H1 (cell line): ENCODE measurements around the gene SLC25A21. TPM values are rescaled to one million over a fixed set of nuclear protein-coding genes. Genes with fewer than 3 reads are reported as not detected.

Experiments used
- CTCF ChIA-PET: fragments of 300-600 bp; sonication (Branson Sonifier 250); formaldehyde crosslinking; loops from one replicate; lab custom pipeline; 2021; ENCODE audit not compliant: partially characterized antibody; lab: Charles Lee
- POLR2A ChIA-PET: fragments of 300-600 bp; sonication (Branson Sonifier 250); formaldehyde crosslinking; loops from one replicate; lab custom pipeline; 2021; ENCODE audit warnings: inconsistent platforms; ENCODE audit not compliant: partially characterized antibody; lab: Charles Lee
- DNase-seq, 2 experiments: peaks; one replicate each; pipeline versions ENCODE4 v3.0.0 to v3.0.0-alpha.2; 2010 to 2022; ENCODE audit warnings: low spot score in 2 of 2, low read depth in 1 of 2, mixed read lengths in 1 of 2
- FAIRE-seq: peaks from 2 replicates; lab custom pipeline; 2011; peaks lifted over from hg19 to GRCh38; lab: Jason Lieb, UNC
- H2AFZ ChIP-seq: 2 replicates; pipeline ENCODE4 v1.8.1; 2012; ENCODE audit warnings: low read length, inconsistent platforms
- H2AK5ac ChIP-seq: 2 replicates; pipeline ENCODE4 v1.6.1; 2013; ENCODE audit warnings: low read depth, low read length
- H2BK120ac ChIP-seq: replicated peaks from 2 replicates; pipeline ENCODE3; 2013; ENCODE audit warnings: low read depth, low read length, inconsistent platforms
- H2BK12ac ChIP-seq: 2 replicates; pipeline ENCODE4 v1.6.1; 2013; ENCODE audit warnings: low read depth, low read length
- H2BK15ac ChIP-seq: 2 replicates; pipeline ENCODE4 v1.6.1; 2013; ENCODE audit warnings: low read length
- H2BK20ac ChIP-seq: 2 replicates; pipeline ENCODE4 v1.6.1; 2013; ENCODE audit warnings: low read length
- H2BK5ac ChIP-seq: 2 replicates; pipeline ENCODE4 v1.6.1; 2013; ENCODE audit warnings: low read depth, low read length
- H3K14ac ChIP-seq: 2 replicates; pipeline ENCODE4 v1.6.1; 2013; ENCODE audit warnings: inconsistent platforms; ENCODE audit not compliant: insufficient read length
- H3K18ac ChIP-seq: 2 replicates; pipeline ENCODE4 v1.6.1; 2013; ENCODE audit warnings: low read length; ENCODE audit errors: extremely low read depth
- H3K23ac ChIP-seq: 2 replicates; pipeline ENCODE4 v1.6.1; 2013; ENCODE audit warnings: inconsistent platforms; ENCODE audit not compliant: insufficient read length
- H3K23me2 ChIP-seq: 2 replicates; pipeline ENCODE4 v1.6.1; 2013; ENCODE audit warnings: low read depth, low read length
- H3K27ac ChIP-seq: 2 replicates; pipeline ENCODE4 v1.6.1; 2011; ENCODE audit warnings: low read depth, low read length, inconsistent platforms
- H3K27me3 ChIP-seq, 4 experiments: replicated peaks in 1 of 4; 1 replicate in 1 of 4; 2 replicates in 3 of 4; pipeline versions ENCODE4 v1.6.1 to v1.8.1; 2011 to 2013; ENCODE audit warnings: low read length in 3 of 4, mild to moderate bottlenecking in 3 of 4, inconsistent platforms in 2 of 4, mixed read lengths in 2 of 4, moderate library complexity in 1 of 4; ENCODE audit not compliant: control insufficient read depth in 3 of 4, insufficient read depth in 3 of 4; ENCODE audit errors: extremely low read depth in 1 of 4
- H3K36me3 ChIP-seq, 4 experiments: 2 replicates each; pipeline versions ENCODE4 v1.6.1 to v1.8.1; 2011 to 2013; ENCODE audit warnings: mild to moderate bottlenecking in 4 of 4, low read length in 3 of 4, moderate library complexity in 2 of 4, control low read depth in 1 of 4, inconsistent platforms in 1 of 4; ENCODE audit not compliant: insufficient read depth in 4 of 4, control insufficient read depth in 2 of 4
- H3K4ac ChIP-seq: replicated peaks from 2 replicates; pipeline ENCODE3; 2013; ENCODE audit warnings: low read length, low read depth, mixed read lengths, inconsistent platforms; ENCODE audit not compliant: insufficient read length
- H3K4me1 ChIP-seq, 4 experiments: replicated peaks in 1 of 4; 1 replicate in 1 of 4; 2 replicates in 3 of 4; pipeline versions ENCODE4 v1.6.1 to v1.8.1; 2011 to 2013; ENCODE audit warnings: low read length in 3 of 4, inconsistent platforms in 2 of 4, mixed read lengths in 1 of 4; ENCODE audit not compliant: insufficient read depth in 4 of 4, control insufficient read depth in 3 of 4
- H3K4me2 ChIP-seq, 2 experiments: 2 replicates each; pipeline versions ENCODE4 v1.6.1 to v1.8.1; 2011 to 2013; ENCODE audit warnings: low read depth in 2 of 2, low read length in 2 of 2, control low read depth in 1 of 2, inconsistent platforms in 1 of 2, mild to moderate bottlenecking in 1 of 2; ENCODE audit not compliant: insufficient read depth in 1 of 2
- H3K4me3 ChIP-seq, 4 experiments: fragments of 200-600, 300-600 bp in 1 of 4; sonication (generic), shearing (Covaris generic), sonication (Bioruptor Twin) in 1 of 4; 2 replicates each; pipeline versions ENCODE4 v1.5.1 to v1.8.1; 2011 to 2016; ENCODE audit warnings: low read length in 4 of 4, low read depth in 3 of 4, control low read depth in 2 of 4, inconsistent platforms in 2 of 4, mild to moderate bottlenecking in 2 of 4, mixed read lengths in 1 of 4, moderate library complexity in 1 of 4; ENCODE audit not compliant: insufficient read depth in 2 of 4; ENCODE audit errors: extremely low read depth in 1 of 4
- H3K56ac ChIP-seq: replicated peaks from 2 replicates; pipeline ENCODE3; 2013; ENCODE audit warnings: low read depth, mild to moderate bottlenecking, mixed read lengths, low read length, inconsistent platforms; ENCODE audit not compliant: insufficient read length
- H3K79me1 ChIP-seq: 2 replicates; pipeline ENCODE4 v1.6.1; 2013; ENCODE audit warnings: low read depth, low read length, control low read depth
- H3K79me2 ChIP-seq, 2 experiments: 2 replicates each; pipeline versions ENCODE4 v1.6.1 to v1.8.1; 2012 to 2013; ENCODE audit warnings: low read length in 2 of 2, mild to moderate bottlenecking in 2 of 2, inconsistent platforms in 1 of 2; ENCODE audit not compliant: insufficient read depth in 2 of 2, control insufficient read depth in 1 of 2
- H3K9ac ChIP-seq, 4 experiments: replicated peaks in 1 of 4; 1 replicate in 1 of 4; 2 replicates in 3 of 4; pipeline versions ENCODE4 v1.6.1 to v1.8.1; 2011 to 2013; ENCODE audit warnings: low read depth in 3 of 4, low read length in 3 of 4, control low read depth in 2 of 4, mild to moderate bottlenecking in 2 of 4, moderate library complexity in 2 of 4, inconsistent platforms in 1 of 4; ENCODE audit errors: extremely low read depth in 1 of 4
- H3K9me3 ChIP-seq, 2 experiments: 2 replicates each; pipeline versions ENCODE4 v1.6.1 to v1.8.1; 2012 to 2013; ENCODE audit warnings: mild to moderate bottlenecking in 2 of 2, moderate library complexity in 2 of 2, control low read depth in 1 of 2, inconsistent platforms in 1 of 2, low read depth in 1 of 2, low read length in 1 of 2, mixed read lengths in 1 of 2; ENCODE audit not compliant: insufficient read depth in 2 of 2
- H4K20me1 ChIP-seq, 2 experiments: replicated peaks in 1 of 2; 2 replicates each; pipeline versions ENCODE3 to v1.8.1; 2011 to 2013; ENCODE audit warnings: inconsistent platforms in 2 of 2, low read length in 2 of 2, mild to moderate bottlenecking in 1 of 2; ENCODE audit not compliant: insufficient read depth in 2 of 2, control insufficient read depth in 1 of 2
- H4K5ac ChIP-seq: 2 replicates; pipeline ENCODE4 v1.6.1; 2013; ENCODE audit warnings: low read length, low read depth, mixed read lengths, inconsistent platforms; ENCODE audit not compliant: insufficient read length
- H4K8ac ChIP-seq: 2 replicates; pipeline ENCODE4 v1.8.0; 2013; ENCODE audit warnings: mild to moderate bottlenecking, moderate library complexity, low read length, inconsistent platforms; ENCODE audit not compliant: insufficient read depth; ENCODE audit errors: extremely low read depth
- H4K91ac ChIP-seq: replicated peaks from 2 replicates; pipeline ENCODE3; 2013; ENCODE audit warnings: low read length, mixed read lengths, inconsistent platforms; ENCODE audit not compliant: insufficient read length
- BCL11A ChIP-seq, 2 experiments: IDR thresholded peaks; one replicate each; pipeline ENCODE4 v1.6.1; 2011; ENCODE audit warnings: low read depth in 2 of 2, low read length in 2 of 2, mild to moderate bottlenecking in 2 of 2
- CBX5 ChIP-seq: fragments of 300-800, 300-1000 bp; sonication (generic); IDR thresholded peaks from 2 replicates; pipeline ENCODE4 v1.7.1; 2016; ENCODE audit warnings: antibody characterized with exemption, low read length, low read depth
- CTCF ChIP-seq, 3 experiments: IDR thresholded peaks; 1 replicate in 2 of 3; 2 replicates in 1 of 3; pipeline versions ENCODE4 v1.5.1 to v1.6.1; 2011; ENCODE audit warnings: low read length in 3 of 3, mild to moderate bottlenecking in 3 of 3, inconsistent platforms in 2 of 3, low read depth in 1 of 3, moderate library complexity in 1 of 3; ENCODE audit not compliant: insufficient read depth in 1 of 3; ENCODE audit errors: control extremely low read depth in 1 of 3
- EP300 ChIP-seq, 2 experiments: IDR thresholded peaks; 1 replicate in 1 of 2; 2 replicates in 1 of 2; pipeline ENCODE4 v1.6.1; 2011 to 2012; ENCODE audit warnings: low read depth in 2 of 2, low read length in 2 of 2, mild to moderate bottlenecking in 2 of 2, borderline replicate concordance in 1 of 2, inconsistent platforms in 1 of 2, moderate library complexity in 1 of 2
- KDM1A ChIP-seq: fragments of 200-600, 300-600 bp; sonication (generic); IDR thresholded peaks from 2 replicates; pipeline ENCODE4 v1.7.1; 2016; ENCODE audit warnings: mild to moderate bottlenecking, low read length, borderline replicate concordance
- NANOG ChIP-seq: IDR thresholded peaks from 2 replicates; pipeline ENCODE4 v1.6.1; 2011; ENCODE audit warnings: low read length, low read depth, mild to moderate bottlenecking, inconsistent platforms; ENCODE audit not compliant: insufficient read depth, poor library complexity, severe bottlenecking
- NRF1 ChIP-seq: IDR thresholded peaks from 2 replicates; pipeline ENCODE4 v1.6.1; 2011; ENCODE audit warnings: mild to moderate bottlenecking, low read depth, low read length, improper control_type of control experiment
- POLR2AphosphoS5 ChIP-seq: IDR thresholded peaks from 2 replicates; pipeline ENCODE4 v1.6.1; 2011; ENCODE audit warnings: low read depth, low read length
- POU5F1 ChIP-seq: IDR thresholded peaks from 2 replicates; pipeline ENCODE4 v1.6.1; 2011; ENCODE audit warnings: low read depth, mild to moderate bottlenecking, low read length, moderate library complexity
- SAP30 ChIP-seq: fragments of 300-600 bp; sonication (generic); IDR thresholded peaks from 2 replicates; pipeline ENCODE4 v1.7.1; 2012; ENCODE audit warnings: low read length, moderate library complexity, mild to moderate bottlenecking, inconsistent platforms; ENCODE audit not compliant: insufficient read depth, insufficient replicate concordance
- ZNF274 ChIP-seq: IDR thresholded peaks from 2 replicates; pipeline ENCODE4 v1.7.0; 2012; ENCODE audit warnings: low read length, borderline replicate concordance; ENCODE audit errors: extremely low read depth
- WGBS, 2 experiments: shearing (Covaris generic) in 1 of 2; methylation state at CpG; one replicate each; pipeline versions ENCODE4 v1.1.6 to v1.1.7; 2013 to 2015; ENCODE audit warnings: low lambda C conversion rate in 2 of 2, mixed read lengths in 2 of 2, inconsistent platforms in 1 of 2, low coverage in 1 of 2, missing lambda C conversion rate in 1 of 2; ENCODE audit not compliant: insufficient replicate concordance in 2 of 2, insufficient coverage in 1 of 2, insufficient read length in 1 of 2; ENCODE audit errors: extremely low coverage in 1 of 2, missing lambda C conversion rate in 1 of 2; 5-methylcytosine and 5-hydroxymethylcytosine counted together
- polyA plus RNA-seq, 7 experiments: library from polyadenylated mRNA; depleted of rRNA in 3 of 7; stranded (reverse) in 5 of 7; unstranded in 2 of 7; fragments of >200 nt in 5 of 7; fragments of 200-250 nt in 2 of 7; gene quantifications; 1 replicate in 5 of 7; 2 replicates in 1 of 7; 4 replicates in 1 of 7; pipeline versions ENCODE4 v1.2.1 to v1.2.3, GENCODE V29; 2011 to 2013; ENCODE audit warnings: missing spikeins in 2 of 7, mixed read lengths in 2 of 7
- total RNA-seq: library from RNA; stranded (reverse); fragmentation: NEBNext Ultra II Directional; extraction: Animal tissue kit (Norgen Biotek cat#: 25700); gene quantifications from 2 replicates; pipeline ENCODE4 v1.2.1, GENCODE V29; 2021

Gene SLC25A21
- total and polyA plus RNA-seq, 2 of the 8 experiments (the other 6 are each of a cell fraction or from before 2014, with no cell fraction given) = 6.9 to 15.7 TPM

DNA sequence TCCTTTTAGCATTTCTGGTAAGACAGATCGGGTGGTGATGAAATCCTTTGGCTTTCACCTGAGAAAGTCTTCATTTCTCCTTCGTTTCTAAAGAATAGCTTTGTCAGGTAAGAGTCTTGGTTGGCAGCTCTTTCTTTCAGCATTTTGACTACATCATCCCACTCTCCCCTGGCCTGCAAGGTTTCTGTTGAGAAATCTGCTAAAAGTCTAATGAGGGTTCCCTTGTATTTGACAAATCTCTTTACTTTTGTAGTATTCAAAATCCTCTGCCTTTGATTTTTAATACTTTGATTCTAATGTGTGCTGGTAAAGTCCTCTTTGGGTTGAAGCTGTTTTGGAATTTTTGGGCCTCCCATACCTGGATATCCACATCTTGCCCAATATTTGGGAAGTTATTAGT, 390.5 kb downstream of the SLC25A21 start:
- CTCF ChIA-PET = interaction anchor here (0.6 kb wide), 1 partner anchor 334 kb away, joined by 4 read pairs; no protein-coding TSS in a partner anchor
- no peak for TF ChIP-seq KDM1A
- TF ChIP-seq POLR2AphosphoS5 = no peak
- TF ChIP-seq CTCF (IDR thresholded peaks at IDR 0.05; ENCODE audit: control extremely low read depth in 1 of 3, insufficient read depth in 1 of 3, low read depth in 1 of 3, low read length in 3 of 3) = no peak
- TF ChIP-seq NRF1 = no peak
- no peak for TF ChIP-seq EP300 (IDR thresholded peaks at IDR 0.05; ENCODE audit: borderline replicate concordance in 1 of 2, low read depth in 2 of 2, low read length in 2 of 2)
- no peak for TF ChIP-seq NANOG
- no peak for TF ChIP-seq ZNF274
- TF ChIP-seq SAP30 = no peak
- TF ChIP-seq CBX5 = no peak
- TF ChIP-seq POU5F1 = no peak
- TF ChIP-seq BCL11A (IDR thresholded peaks at IDR 0.05; ENCODE audit: low read depth in 2 of 2, low read length in 2 of 2) = no peak

More for the DNA sequence above, 390.5 kb downstream of the SLC25A21 start:
- 0 out of 4 replicates have a peak, but pooled peaks cover 0 to 3% of the 10 kb centered on the region in 2 experiments for H3K9me3 ChIP-seq
- no peak overlapping the region for H2BK120ac ChIP-seq
- no peak for DNase-seq
- no peak overlapping the region for H3K14ac ChIP-seq
- no peak overlapping the region for H3K4me3 ChIP-seq
- no peak overlapping the region for H2BK20ac ChIP-seq
- no peak for FAIRE-seq
- H2AK5ac ChIP-seq = no peak overlapping the region
- H3K79me1 ChIP-seq = no peaks in the 10 kb centered on the region
- WGBS, 2 experiments = 69% methylated on average over 2 of the region's 2 CpGs; no CpG with 5 or more reads in 1 of the 2 experiments
- no peaks in the 10 kb centered on the region for H3K27me3 ChIP-seq
- H3K36me3 ChIP-seq = no peaks in the 10 kb centered on the region
- no peaks in the 10 kb centered on the region for H3K23me2 ChIP-seq
- no peak overlapping the region for H2BK5ac ChIP-seq
- no peak overlapping the region for H3K18ac ChIP-seq
- no peak overlapping the region for H3K56ac ChIP-seq
- no peaks in the 10 kb centered on the region for H3K4me1 ChIP-seq
- no peak overlapping the region for H2AFZ ChIP-seq
- no peak overlapping the region for H3K9ac ChIP-seq
- no peak overlapping the region for H2BK15ac ChIP-seq
- no peak overlapping the region for H3K27ac ChIP-seq
- H4K20me1 ChIP-seq = no peaks in the 10 kb centered on the region
- POLR2A ChIA-PET = no interaction called here
- H4K91ac ChIP-seq = no peak overlapping the region
- H2BK12ac ChIP-seq = no peak overlapping the region
- H3K4ac ChIP-seq = no peak overlapping the region
- H3K4me2 ChIP-seq = no peak overlapping the region
- no peak overlapping the region for H4K5ac ChIP-seq
- no peak overlapping the region for H4K8ac ChIP-seq
- no peak overlapping the region for H3K23ac ChIP-seq
- H3K79me2 ChIP-seq = no peaks in the 10 kb centered on the region
